Measurements from ENCODE around the gene MARK3. TPM values are rescaled to one million over a fixed set of nuclear protein-coding genes. Genes with fewer than 3 reads are reported as not detected.

Gene MARK3
- total RNA-seq, 1 experiment from 2014 or later = 81.9 TPM

- H4K20me1 ChIP-seq (ENCODE audit: control insufficient read depth, insufficient read depth, insufficient read length) = no peaks in the 10 kb centered on the region
- TF ChIP-seq CTCF (conservative IDR thresholded peaks at IDR 0.05) = peak; percentile 98
- H3K56ac ChIP-seq (ENCODE audit: insufficient read length, low read depth, low read length) = no peak overlapping the region
- no peak overlapping the region for H2BK15ac ChIP-seq (ENCODE audit: low read depth, low read length)
- no peak overlapping the region for H3K18ac ChIP-seq (ENCODE audit: insufficient read length, low read depth, low read length)
- Mint-ChIP-seq H3K27ac (peak overlapping the region in 1 of 3 experiments; percentile 65; a peak in 3 of 7 replicates), H3K36me3 (ENCODE audit: insufficient read depth in 1 of 3, low read depth in 3 of 3) (peaks cover 32 to 58% (median 52%) of the 10 kb centered on the region in 3 experiments), H3K4me1 (peaks cover 0 to 2% of the 10 kb centered on the region in 2 experiments; a peak in 2 of 4 replicates), H3K9me3 (no peaks in the 10 kb centered on the region), H3K27me3 (ENCODE audit: low read depth) (no peaks in the 10 kb centered on the region), H3K4me3 (no peak overlapping the region)
- no peaks in the 10 kb centered on the region for H3K9me3 ChIP-seq (ENCODE audit: control insufficient read depth, low read depth, low read length)
- H4K91ac ChIP-seq (ENCODE audit: insufficient read length, low read depth, low read length) = no peak overlapping the region
- no peaks in the 10 kb centered on the region for H3K27me3 ChIP-seq (ENCODE audit: insufficient read depth, low read length)
- no peak overlapping the region for H2BK120ac ChIP-seq (ENCODE audit: low read depth, low read length, poor library complexity, severe bottlenecking)
- H3K9ac ChIP-seq (ENCODE audit: extremely low read depth, insufficient read length, low read length) = no peak overlapping the region
- H3K4ac ChIP-seq (ENCODE audit: low read depth, low read length) = no peak overlapping the region
- H2BK12ac ChIP-seq (ENCODE audit: insufficient read length, low read depth, low read length) = no peak overlapping the region
- no peak overlapping the region for H2AFZ ChIP-seq (ENCODE audit: low read length)
- no peaks in the 10 kb centered on the region for H3K23me2 ChIP-seq (ENCODE audit: insufficient read length, low read depth, low read length, poor library complexity, severe bottlenecking)
- H3K23ac ChIP-seq (ENCODE audit: insufficient read length, low read depth, low read length) = no peak overlapping the region
- no CpG with 5 or more reads among the region's 17 CpGs for WGBS (ENCODE audit: extremely low coverage, insufficient read length, low lambda C conversion rate)
- H3K14ac ChIP-seq (ENCODE audit: insufficient read depth, low read length) = no peak overlapping the region
- no peak overlapping the region for H2AK5ac ChIP-seq (ENCODE audit: insufficient read length, low read length)
- H2BK5ac ChIP-seq (ENCODE audit: insufficient read length, low read length) = no peak overlapping the region
- no peaks in the 10 kb centered on the region for H3K79me1 ChIP-seq (ENCODE audit: insufficient read depth, low read depth, low read length, poor library complexity, severe bottlenecking)
- H3K4me1 ChIP-seq (ENCODE audit: insufficient read depth, low read length) = no peaks in the 10 kb centered on the region
- H3K27ac ChIP-seq (ENCODE audit: insufficient read length, low read depth, low read length) = no peak overlapping the region
- DNase-seq = peak; percentile 87
- no peak overlapping the region for H4K8ac ChIP-seq (replicated peaks; ENCODE audit: insufficient read length, low read depth, low read length)
- no peaks in the 10 kb centered on the region for H3K79me2 ChIP-seq (ENCODE audit: insufficient read depth, low read length)
- H3K4me2 ChIP-seq (ENCODE audit: insufficient read depth, insufficient read length, low read length) = no peak overlapping the region
- no peak overlapping the region for H4K5ac ChIP-seq (ENCODE audit: insufficient read length, low read depth, low read length)
- no peak overlapping the region for H2BK20ac ChIP-seq (ENCODE audit: low read depth, low read length, poor library complexity, severe bottlenecking)
- H3T11ph ChIP-seq (ENCODE audit: low read length) = no peak overlapping the region
These were observed 115.2 kb downstream of the MARK3 start for GRCh38 chr14:103500148-103500990.

Data from H9 (cell line).